Subcutaneous abdominal adipose tissue (tissue), 5 donors: ENCODE results near the gene WWOX.

Experiments used
- H3K27ac ChIP-seq: one replicate; pipeline ENCODE4 v1.7.0; 2013; ENCODE audit warnings: low read depth, mild to moderate bottlenecking, inconsistent platforms, low read length, moderate library complexity
- H3K27me3 ChIP-seq, 5 donors: one replicate each; pipeline ENCODE4 v1.7.0; 2013; ENCODE audit warnings: low read length in 5 of 5, inconsistent platforms in 1 of 5; ENCODE audit not compliant: control insufficient read depth in 5 of 5, insufficient read depth in 4 of 5
- H3K36me3 ChIP-seq, 5 donors: one replicate each; pipeline ENCODE4 v1.7.0; 2013; ENCODE audit warnings: low read length in 5 of 5; ENCODE audit not compliant: control insufficient read depth in 5 of 5, insufficient read depth in 5 of 5
- H3K4me1 ChIP-seq, 5 donors: one replicate each; pipeline ENCODE4 v1.7.0; 2013; ENCODE audit warnings: low read length in 5 of 5, mild to moderate bottlenecking in 3 of 5, moderate library complexity in 1 of 5; ENCODE audit not compliant: control insufficient read depth in 5 of 5, insufficient read depth in 5 of 5
- H3K4me3 ChIP-seq, 5 donors: one replicate each; pipeline ENCODE4 v1.7.0; 2013; ENCODE audit warnings: low read length in 5 of 5, low read depth in 1 of 5
- H3K9ac ChIP-seq, 5 donors: one replicate each; pipeline ENCODE4 v1.7.0; 2013; ENCODE audit warnings: low read length in 5 of 5, mild to moderate bottlenecking in 4 of 5, moderate library complexity in 3 of 5
- H3K9me3 ChIP-seq, 5 donors: one replicate each; pipeline ENCODE4 v1.7.0; 2013; ENCODE audit warnings: low read length in 5 of 5; ENCODE audit not compliant: control insufficient read depth in 5 of 5
- donor health status: healthy.
- donor health status: healthy.
- donor health status: healthy.
- donor health status: healthy.
- donor health status: healthy.

WWOX gene

GRCh38 chr16:78269256-78269655 is 169.8 kb downstream of the WWOX start:
- H3K4me3 ChIP-seq: no peak overlapping the region
- peaks cover 0 to 4% (median 0%) of the 10 kb centered on the region in 5 donors for H3K9me3 ChIP-seq
- H3K4me1 ChIP-seq: no peaks in the 10 kb centered on the region
- H3K36me3 ChIP-seq: no peaks in the 10 kb centered on the region
- no peak overlapping the region for H3K27ac ChIP-seq
- no peak overlapping the region for H3K9ac ChIP-seq
- no peaks in the 10 kb centered on the region for H3K27me3 ChIP-seq

GRCh38 chr16:78271981-78272380 is 172.5 kb downstream of the WWOX start:
- Histone ChIP-seq H3K27me3 (no peaks in the 10 kb centered on the region), H3K4me1 (peaks cover 0 to 3% (median under 1%) of the 10 kb centered on the region in 5 donors), H3K36me3 (no peaks in the 10 kb centered on the region), H3K4me3 (no peak overlapping the region), H3K9ac (no peak overlapping the region), H3K9me3 (no peaks in the 10 kb centered on the region), H3K27ac (no peak overlapping the region)

DNA sequence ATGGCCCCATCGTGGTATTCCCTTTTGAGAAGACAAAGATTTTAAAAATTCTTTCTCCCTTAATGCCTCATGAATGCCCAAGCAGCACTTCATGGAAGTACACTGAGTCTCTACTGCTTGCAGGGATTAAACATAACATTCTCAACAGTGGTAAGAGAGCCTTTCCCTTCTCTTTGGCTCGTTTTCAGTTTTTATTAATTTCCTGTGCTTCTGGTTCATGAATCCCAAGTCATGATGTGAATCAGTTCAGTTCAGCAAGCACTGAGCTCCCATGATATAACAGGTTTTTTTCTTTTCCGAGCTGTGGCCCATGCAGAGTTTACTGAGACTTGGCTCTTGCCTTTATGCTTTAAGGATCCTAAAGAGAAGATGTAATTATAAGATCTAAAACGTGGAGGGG is 175.3 kb downstream of the WWOX start:
- H3K27ac ChIP-seq: no peak overlapping the region
- no peaks in the 10 kb centered on the region for H3K36me3 ChIP-seq
- no peak overlapping the region for H3K9ac ChIP-seq
- H3K4me3 ChIP-seq: no peak overlapping the region
- no peaks in the 10 kb centered on the region for H3K9me3 ChIP-seq
- no peaks in the 10 kb centered on the region for H3K27me3 ChIP-seq
- peaks cover 0 to 18% (median 12%) of the 10 kb centered on the region in 5 donors for H3K4me1 ChIP-seq

GRCh38 chr16:78275420-78275819 is 176.0 kb downstream of the WWOX start:
- H3K4me3 ChIP-seq: no peak overlapping the region
- H3K9ac ChIP-seq: no peak overlapping the region
- H3K4me1 ChIP-seq: peaks cover 0 to 18% (median 12%) of the 10 kb centered on the region in 5 donors
- no peaks in the 10 kb centered on the region for H3K27me3 ChIP-seq
- no peaks in the 10 kb centered on the region for H3K36me3 ChIP-seq
- H3K9me3 ChIP-seq: no peaks in the 10 kb centered on the region
- no peak overlapping the region for H3K27ac ChIP-seq

GRCh38 chr16:78277321-78278055 is 178.0 kb downstream of the WWOX start:
- peak overlapping the region in 3 of 5 donors; percentile 18 to 59 (median 52) for H3K4me3 ChIP-seq
- no peak overlapping the region for H3K27ac ChIP-seq
- no peaks in the 10 kb centered on the region for H3K36me3 ChIP-seq
- H3K9me3 ChIP-seq: no peaks in the 10 kb centered on the region
- peak overlapping the region in 1 of 5 donors; percentile 29 for H3K9ac ChIP-seq
- H3K27me3 ChIP-seq: no peaks in the 10 kb centered on the region
- H3K4me1 ChIP-seq: peaks cover 0 to 18% (median 12%) of the 10 kb centered on the region in 5 donors

DNA sequence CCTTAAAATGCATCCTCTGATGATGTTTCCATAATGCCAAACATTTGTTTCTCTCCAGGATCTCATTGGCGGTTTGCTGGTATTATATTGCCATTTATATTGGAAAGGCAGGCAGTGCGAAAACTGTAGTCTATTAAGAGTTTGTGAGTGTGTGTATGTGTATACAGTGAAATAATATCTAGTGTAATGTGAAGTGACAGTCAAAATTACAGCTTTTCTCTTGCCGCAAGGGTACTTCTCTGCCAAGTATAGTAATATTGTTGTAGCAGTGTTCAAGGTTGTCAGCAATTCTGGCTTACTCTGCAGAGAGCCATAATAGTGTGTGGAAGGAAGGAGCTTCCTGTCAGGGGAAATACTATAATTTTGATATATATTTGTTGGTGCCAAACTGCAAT is 178.6 kb downstream of the WWOX start:
- Histone ChIP-seq H3K9me3 (no peaks in the 10 kb centered on the region), H3K9ac (no peak overlapping the region), H3K27me3 (no peaks in the 10 kb centered on the region), H3K4me3 (no peak overlapping the region), H3K4me1 (peaks cover 0 to 18% (median 12%) of the 10 kb centered on the region in 5 donors), H3K36me3 (no peaks in the 10 kb centered on the region), H3K27ac (no peak overlapping the region)

DNA sequence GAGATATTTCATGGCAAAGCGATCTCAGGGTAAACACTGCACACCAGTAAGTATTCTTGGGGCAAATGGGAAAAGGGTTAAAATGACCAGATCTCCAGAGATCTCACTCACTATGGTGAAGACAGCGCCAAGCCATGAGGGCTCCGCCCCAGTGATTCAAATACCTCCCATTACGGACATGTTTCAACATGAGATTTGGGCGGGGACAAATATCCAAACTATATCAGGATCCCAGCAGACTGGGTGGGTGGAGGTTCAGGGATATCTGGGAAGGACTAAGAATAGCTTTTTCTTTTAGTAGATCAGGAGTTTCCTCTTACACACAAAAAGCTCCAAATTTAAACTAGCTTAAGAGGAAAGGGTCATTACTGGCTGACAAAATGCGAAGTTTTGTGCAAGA is 181.7 kb downstream of the WWOX start:
- Histone ChIP-seq H3K9ac (no peak overlapping the region), H3K27me3 (no peaks in the 10 kb centered on the region)

DNA sequence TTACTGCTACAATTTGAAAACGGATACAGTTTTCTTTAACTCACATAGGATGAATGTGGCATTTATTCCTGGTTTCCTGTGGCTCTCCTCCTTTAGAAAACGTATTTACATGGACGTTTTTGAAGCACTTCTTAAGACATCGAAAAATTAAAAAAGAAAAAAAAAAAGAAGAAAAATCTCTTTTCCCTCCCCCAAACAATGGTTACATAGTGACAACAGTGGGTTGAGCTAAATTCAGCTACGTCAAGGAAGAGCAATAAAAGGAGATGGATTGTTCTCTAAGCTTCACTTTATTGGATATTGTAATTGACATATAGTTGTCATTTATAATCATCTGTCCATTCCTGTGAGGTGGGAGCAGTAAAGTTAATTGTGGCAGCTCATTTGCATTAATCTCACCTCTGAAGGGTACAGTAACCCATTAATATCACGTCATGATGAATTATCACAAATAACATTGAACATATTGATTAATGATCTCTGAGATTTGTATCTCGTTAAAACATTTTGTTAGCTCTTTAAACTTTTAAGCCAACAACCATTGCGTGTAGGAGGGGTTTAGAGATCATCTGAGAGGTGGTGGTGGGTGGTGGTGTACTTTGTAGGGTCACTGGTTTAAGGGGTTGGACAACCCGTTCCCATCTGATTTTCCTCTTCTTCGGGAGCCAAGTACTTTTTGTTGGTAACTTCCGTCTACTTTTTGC is 184.2 kb downstream of the WWOX start:
- no peak overlapping the region for H3K4me3 ChIP-seq
- peaks cover 0 to 9% (median under 1%) of the 10 kb centered on the region in 5 donors for H3K4me1 ChIP-seq
- no peak overlapping the region for H3K27ac ChIP-seq
- no peaks in the 10 kb centered on the region for H3K27me3 ChIP-seq
- H3K9me3 ChIP-seq: no peaks in the 10 kb centered on the region
- H3K9ac ChIP-seq: no peak overlapping the region
- no peaks in the 10 kb centered on the region for H3K36me3 ChIP-seq

More for the DNA sequence above, 181.7 kb downstream of the WWOX start:
- H3K9me3 ChIP-seq: no peaks in the 10 kb centered on the region
- H3K4me1 ChIP-seq: peaks cover 0 to 21% (median 18%) of the 10 kb centered on the region in 5 donors
- H3K27ac ChIP-seq: no peak overlapping the region
- H3K4me3 ChIP-seq: no peak overlapping the region
- no peaks in the 10 kb centered on the region for H3K36me3 ChIP-seq

GRCh38 chr16:78284326-78284725 is 184.9 kb downstream of the WWOX start:
- Histone ChIP-seq H3K4me1 (peaks cover 0 to 9% (median 0%) of the 10 kb centered on the region in 5 donors), H3K9ac (no peak overlapping the region), H3K27me3 (no peaks in the 10 kb centered on the region), H3K36me3 (no peaks in the 10 kb centered on the region), H3K27ac (no peak overlapping the region), H3K9me3 (no peaks in the 10 kb centered on the region), H3K4me3 (no peak overlapping the region)

DNA sequence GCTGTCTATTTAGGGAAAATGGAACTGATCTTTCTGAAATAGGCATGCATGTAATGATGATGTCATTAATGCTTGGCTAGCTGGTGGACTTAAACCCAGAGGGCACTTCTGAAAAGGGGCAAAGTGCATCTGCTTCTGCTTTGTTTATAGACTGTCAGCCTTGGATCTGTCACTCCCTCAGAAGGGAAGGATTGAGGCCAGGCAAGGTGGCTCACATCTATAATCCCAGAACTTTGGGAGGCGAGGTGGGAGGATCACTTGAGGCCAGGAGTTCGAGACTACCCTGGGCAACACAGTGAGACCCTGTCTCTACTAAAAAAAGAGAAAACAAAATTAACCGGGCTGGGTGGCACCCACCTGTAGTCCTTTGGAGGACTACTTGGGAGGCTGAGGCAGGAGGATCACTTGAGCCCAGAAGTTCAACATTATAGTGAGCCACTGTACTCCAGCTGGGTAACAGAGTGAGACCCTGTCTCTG is 185.5 kb downstream of the WWOX start:
- no peaks in the 10 kb centered on the region for H3K27me3 ChIP-seq
- H3K36me3 ChIP-seq: no peaks in the 10 kb centered on the region
- no peaks in the 10 kb centered on the region for H3K9me3 ChIP-seq
- H3K9ac ChIP-seq: no peak overlapping the region
- no peak overlapping the region for H3K4me3 ChIP-seq
- H3K27ac ChIP-seq: no peak overlapping the region
- peaks cover 0 to 9% (median 0%) of the 10 kb centered on the region in 5 donors for H3K4me1 ChIP-seq
